SK-N-SH treated with all-trans-retinoic acid at 6 μM for 48 hours (cell line): ENCODE results near the gene ADAM22.

ENCODE experiments used
- ATAC-seq: fragments of 200-7000 bp; cut with Tn5 transposase; 3 replicates; pipeline ENCODE4 v1.9.1; 2020; ENCODE audit warnings: mild to moderate bottlenecking, moderate library complexity
- ARNTL ChIP-seq: fragments of 450-650 bp; formaldehyde crosslinking; IDR thresholded peaks from 2 replicates; pipeline ENCODE4 v1.5.0; 2020; ENCODE audit warnings: low read depth, mild to moderate bottlenecking, moderate library complexity, borderline replicate concordance
- BACH2 ChIP-seq: fragments of 250-450 bp; sonication (Bioruptor Pico); IDR thresholded peaks from 2 replicates; pipeline ENCODE4 v1.9.0; 2021; ENCODE audit warnings: mild to moderate bottlenecking, borderline replicate concordance
- CSDC2 ChIP-seq: fragments of 250-450 bp; sonication (Bioruptor Pico); IDR thresholded peaks from 2 replicates; pipeline ENCODE4 v1.5.0; 2020; ENCODE audit warnings: mild to moderate bottlenecking, moderate library complexity
- ESRRG ChIP-seq: fragments of 250-450 bp; sonication (Bioruptor Pico); IDR thresholded peaks from 2 replicates; pipeline ENCODE4 v1.6.1; 2021; ENCODE audit warnings: mild to moderate bottlenecking
- GLIS3 ChIP-seq: fragments of 250-450 bp; sonication (Bioruptor Pico); IDR thresholded peaks from 2 replicates; pipeline ENCODE4 v1.5.0; 2020; ENCODE audit warnings: mild to moderate bottlenecking, moderate library complexity
- ISL1 ChIP-seq: fragments of 250-450 bp; sonication (Bioruptor Pico); IDR thresholded peaks from 2 replicates; pipeline ENCODE4 v2.1.2; 2022; ENCODE audit warnings: mild to moderate bottlenecking, moderate library complexity
- OSR1 ChIP-seq: fragments of 250-450 bp; sonication (Bioruptor Pico); IDR thresholded peaks from 2 replicates; pipeline ENCODE4 v1.8.0; 2022; ENCODE audit warnings: moderate library complexity, mild to moderate bottlenecking, inconsistent platforms
- POU6F1 ChIP-seq: fragments of 250-450 bp; sonication (Bioruptor Pico); IDR thresholded peaks from 2 replicates; pipeline ENCODE4 v1.8.0; 2021; ENCODE audit warnings: low read depth, mild to moderate bottlenecking, moderate library complexity, borderline replicate concordance
- PPARA ChIP-seq: fragments of 250-450 bp; sonication (Bioruptor Pico); IDR thresholded peaks from 2 replicates; pipeline ENCODE4 v1.5.0; 2020; ENCODE audit warnings: mild to moderate bottlenecking, borderline replicate concordance
- SNAI2 ChIP-seq: fragments of 250-450 bp; sonication (Bioruptor Pico); IDR thresholded peaks from 2 replicates; pipeline ENCODE4 v1.5.0; 2020; ENCODE audit warnings: mild to moderate bottlenecking, moderate library complexity
- TCF4 ChIP-seq: fragments of 250-450 bp; sonication (Bioruptor Pico); IDR thresholded peaks from 2 replicates; pipeline ENCODE4 v1.8.0; 2021; ENCODE audit warnings: mild to moderate bottlenecking, moderate library complexity, borderline replicate concordance
- TOX ChIP-seq: fragments of 250-450 bp; sonication (Bioruptor Pico); IDR thresholded peaks from 2 replicates; pipeline ENCODE4 v1.8.0; 2021; ENCODE audit warnings: mild to moderate bottlenecking, moderate library complexity, borderline replicate concordance
- TSHZ2 ChIP-seq: fragments of 250-450 bp; sonication (Bioruptor Pico); IDR thresholded peaks from 2 replicates; pipeline ENCODE4 v1.5.0; 2020; ENCODE audit warnings: mild to moderate bottlenecking, moderate library complexity
- ZC3H10 ChIP-seq: fragments of 250-450 bp; sonication (Bioruptor Pico); IDR thresholded peaks from 2 replicates; pipeline ENCODE4 v1.5.1; 2021; ENCODE audit warnings: mild to moderate bottlenecking, moderate library complexity
- ZFP3 ChIP-seq: fragments of 250-450 bp; sonication (Bioruptor Pico); IDR thresholded peaks from 2 replicates; pipeline ENCODE4 v1.5.0; 2020; ENCODE audit warnings: mild to moderate bottlenecking, moderate library complexity
- ZFP30 ChIP-seq: fragments of 450-650 bp; formaldehyde crosslinking; IDR thresholded peaks from 2 replicates; pipeline ENCODE4 v1.5.0; 2022; ENCODE audit warnings: mild to moderate bottlenecking, moderate library complexity
- ZNF565 ChIP-seq: fragments of 450-650 bp; formaldehyde crosslinking; conservative IDR thresholded peaks from 2 replicates; pipeline ENCODE4 v1.5.0; 2020; ENCODE audit warnings: low read depth, mild to moderate bottlenecking, moderate library complexity
- ZNF70 ChIP-seq: fragments of 450-650 bp; formaldehyde crosslinking; IDR thresholded peaks from 2 replicates; pipeline ENCODE4 v1.5.0; 2020; ENCODE audit warnings: mild to moderate bottlenecking, moderate library complexity
- ZNF8 ChIP-seq: fragments of 450-650 bp; formaldehyde crosslinking; IDR thresholded peaks from 2 replicates; pipeline ENCODE4 v1.5.0; 2020; ENCODE audit warnings: mild to moderate bottlenecking, moderate library complexity
- TF ChIP-seq, protein P1 (sequence below): fragments of 250-450 bp; sonication (Bioruptor Pico); IDR thresholded peaks from 2 replicates; pipeline ENCODE4 v1.8.0; 2020; ENCODE audit warnings: mild to moderate bottlenecking, moderate library complexity, borderline replicate concordance
- TF ChIP-seq, protein P2 (sequence below): fragments of 250-450 bp; sonication (Bioruptor Pico); IDR thresholded peaks from 2 replicates; pipeline ENCODE4 v1.5.1; 2020; ENCODE audit warnings: low read depth, mild to moderate bottlenecking, moderate library complexity
- TF ChIP-seq, protein P3 (sequence below): fragments of 250-450 bp; sonication (Bioruptor Pico); IDR thresholded peaks from 2 replicates; pipeline ENCODE4 v1.5.1; 2021; ENCODE audit warnings: mild to moderate bottlenecking, moderate library complexity

Gene ADAM22

DNA sequence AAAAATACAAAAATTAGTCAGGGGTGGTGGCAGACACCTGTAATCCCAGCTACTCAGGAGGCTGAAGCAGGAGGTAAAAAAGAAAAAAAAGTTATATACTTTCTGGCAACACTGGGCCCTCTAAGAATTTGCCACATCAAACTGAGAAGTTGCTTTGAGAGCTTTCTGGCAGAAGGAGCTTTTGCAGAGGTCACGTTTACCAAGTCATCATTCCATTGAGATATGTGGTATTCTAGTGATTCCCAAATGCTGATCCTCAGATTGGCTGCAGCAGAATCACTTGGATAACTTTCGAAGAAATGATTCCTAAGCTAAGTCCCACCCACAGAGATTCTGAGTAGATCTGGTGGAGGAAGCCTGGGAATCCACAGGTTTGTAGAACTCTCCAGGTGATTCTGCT is 80.5 kb downstream of the ADAM22 start:
- ATAC-seq = no peak
- TF ChIP-seq CSDC2 (CRISPR knock-in tag) (no peak), OSR1 (no peak), ZFP3 (no peak), GLIS3 (CRISPR knock-in tag) (no peak), POU6F1 (CRISPR knock-in tag) (no peak), ZNF8 (CRISPR knock-in tag) (no peak)
- TF ChIP-seq, protein P1, sequence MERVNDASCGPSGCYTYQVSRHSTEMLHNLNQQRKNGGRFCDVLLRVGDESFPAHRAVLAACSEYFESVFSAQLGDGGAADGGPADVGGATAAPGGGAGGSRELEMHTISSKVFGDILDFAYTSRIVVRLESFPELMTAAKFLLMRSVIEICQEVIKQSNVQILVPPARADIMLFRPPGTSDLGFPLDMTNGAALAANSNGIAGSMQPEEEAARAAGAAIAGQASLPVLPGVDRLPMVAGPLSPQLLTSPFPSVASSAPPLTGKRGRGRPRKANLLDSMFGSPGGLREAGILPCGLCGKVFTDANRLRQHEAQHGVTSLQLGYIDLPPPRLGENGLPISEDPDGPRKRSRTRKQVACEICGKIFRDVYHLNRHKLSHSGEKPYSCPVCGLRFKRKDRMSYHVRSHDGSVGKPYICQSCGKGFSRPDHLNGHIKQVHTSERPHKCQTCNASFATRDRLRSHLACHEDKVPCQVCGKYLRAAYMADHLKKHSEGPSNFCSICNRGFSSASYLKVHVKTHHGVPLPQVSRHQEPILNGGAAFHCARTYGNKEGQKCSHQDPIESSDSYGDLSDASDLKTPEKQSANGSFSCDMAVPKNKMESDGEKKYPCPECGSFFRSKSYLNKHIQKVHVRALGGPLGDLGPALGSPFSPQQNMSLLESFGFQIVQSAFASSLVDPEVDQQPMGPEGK (CRISPR knock-in tag) = no peak

DNA sequence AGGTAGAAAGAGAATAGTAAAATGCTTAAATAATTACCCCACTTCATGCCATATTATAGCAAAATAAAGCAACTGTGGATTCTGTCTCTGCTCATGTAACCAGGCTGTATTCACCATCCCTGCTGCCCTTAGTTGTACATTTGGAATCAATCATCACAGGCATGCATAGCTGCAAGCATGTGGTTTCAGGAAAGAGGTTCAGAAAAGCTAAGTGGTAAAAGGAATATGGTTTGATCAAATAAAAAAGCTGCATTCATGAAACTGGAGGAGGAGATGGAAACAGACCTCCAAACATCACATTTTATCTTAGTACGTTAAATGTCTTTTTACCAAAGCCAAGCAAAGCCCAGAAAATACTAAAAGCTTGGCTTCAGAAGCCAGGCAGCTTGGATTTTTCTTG is 81.3 kb downstream of the ADAM22 start:
- TF ChIP-seq, protein P2, sequence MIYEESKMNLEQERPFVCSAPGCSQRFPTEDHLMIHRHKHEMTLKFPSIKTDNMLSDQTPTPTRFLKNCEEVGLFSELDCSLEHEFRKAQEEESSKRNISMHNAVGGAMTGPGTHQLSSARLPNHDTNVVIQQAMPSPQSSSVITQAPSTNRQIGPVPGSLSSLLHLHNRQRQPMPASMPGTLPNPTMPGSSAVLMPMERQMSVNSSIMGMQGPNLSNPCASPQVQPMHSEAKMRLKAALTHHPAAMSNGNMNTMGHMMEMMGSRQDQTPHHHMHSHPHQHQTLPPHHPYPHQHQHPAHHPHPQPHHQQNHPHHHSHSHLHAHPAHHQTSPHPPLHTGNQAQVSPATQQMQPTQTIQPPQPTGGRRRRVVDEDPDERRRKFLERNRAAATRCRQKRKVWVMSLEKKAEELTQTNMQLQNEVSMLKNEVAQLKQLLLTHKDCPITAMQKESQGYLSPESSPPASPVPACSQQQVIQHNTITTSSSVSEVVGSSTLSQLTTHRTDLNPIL = no peak
- TF ChIP-seq ARNTL (CRISPR knock-in tag) = no peak
- no peak for TF ChIP-seq ZFP30 (CRISPR knock-in tag)
- TF ChIP-seq, protein P1 (CRISPR knock-in tag) = no peak
- no peak for TF ChIP-seq BACH2 (CRISPR knock-in tag)
- TF ChIP-seq OSR1 = no peak
- peak; percentile 21; the same call in 1 of the 2 replicates for TF ChIP-seq ISL1 (CRISPR knock-in tag)
- no peak for TF ChIP-seq ZNF8 (CRISPR knock-in tag)
- peak; percentile 98 for TF ChIP-seq ZNF70
- TF ChIP-seq, protein P3, sequence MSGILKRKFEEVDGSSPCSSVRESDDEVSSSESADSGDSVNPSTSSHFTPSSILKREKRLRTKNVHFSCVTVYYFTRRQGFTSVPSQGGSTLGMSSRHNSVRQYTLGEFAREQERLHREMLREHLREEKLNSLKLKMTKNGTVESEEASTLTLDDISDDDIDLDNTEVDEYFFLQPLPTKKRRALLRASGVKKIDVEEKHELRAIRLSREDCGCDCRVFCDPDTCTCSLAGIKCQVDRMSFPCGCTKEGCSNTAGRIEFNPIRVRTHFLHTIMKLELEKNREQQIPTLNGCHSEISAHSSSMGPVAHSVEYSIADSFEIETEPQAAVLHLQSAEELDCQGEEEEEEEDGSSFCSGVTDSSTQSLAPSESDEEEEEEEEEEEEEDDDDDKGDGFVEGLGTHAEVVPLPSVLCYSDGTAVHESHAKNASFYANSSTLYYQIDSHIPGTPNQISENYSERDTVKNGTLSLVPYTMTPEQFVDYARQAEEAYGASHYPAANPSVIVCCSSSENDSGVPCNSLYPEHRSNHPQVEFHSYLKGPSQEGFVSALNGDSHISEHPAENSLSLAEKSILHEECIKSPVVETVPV = no peak
- peak; percentile 42; the same call in 1 of the 2 replicates for TF ChIP-seq TCF4 (CRISPR knock-in tag)
- no peak for TF ChIP-seq PPARA
- no peak for TF ChIP-seq SNAI2 (CRISPR knock-in tag)
- TF ChIP-seq ZC3H10 (CRISPR knock-in tag) = no peak
- no peak for TF ChIP-seq GLIS3 (CRISPR knock-in tag)
- no peak for TF ChIP-seq ZFP3
- no peak for TF ChIP-seq ESRRG (CRISPR knock-in tag)
- TF ChIP-seq CSDC2 (CRISPR knock-in tag) = no peak
- TF ChIP-seq POU6F1 (CRISPR knock-in tag) = no peak
- TF ChIP-seq TOX = no peak
- TF ChIP-seq ZNF565 (CRISPR knock-in tag) = no peak
- TF ChIP-seq TSHZ2 = peak; percentile 65; the same call in 1 of the 2 replicates
- peak; percentile 99 for ATAC-seq
